ENCODE measurements around the gene OR2T35.
"Not testable (repeated sequence)": the region's sequence is repeated elsewhere in the genome, so short reads cannot be mapped to it uniquely, and the experiment has no call there.

- TF ChIP-seq, protein P1, sequence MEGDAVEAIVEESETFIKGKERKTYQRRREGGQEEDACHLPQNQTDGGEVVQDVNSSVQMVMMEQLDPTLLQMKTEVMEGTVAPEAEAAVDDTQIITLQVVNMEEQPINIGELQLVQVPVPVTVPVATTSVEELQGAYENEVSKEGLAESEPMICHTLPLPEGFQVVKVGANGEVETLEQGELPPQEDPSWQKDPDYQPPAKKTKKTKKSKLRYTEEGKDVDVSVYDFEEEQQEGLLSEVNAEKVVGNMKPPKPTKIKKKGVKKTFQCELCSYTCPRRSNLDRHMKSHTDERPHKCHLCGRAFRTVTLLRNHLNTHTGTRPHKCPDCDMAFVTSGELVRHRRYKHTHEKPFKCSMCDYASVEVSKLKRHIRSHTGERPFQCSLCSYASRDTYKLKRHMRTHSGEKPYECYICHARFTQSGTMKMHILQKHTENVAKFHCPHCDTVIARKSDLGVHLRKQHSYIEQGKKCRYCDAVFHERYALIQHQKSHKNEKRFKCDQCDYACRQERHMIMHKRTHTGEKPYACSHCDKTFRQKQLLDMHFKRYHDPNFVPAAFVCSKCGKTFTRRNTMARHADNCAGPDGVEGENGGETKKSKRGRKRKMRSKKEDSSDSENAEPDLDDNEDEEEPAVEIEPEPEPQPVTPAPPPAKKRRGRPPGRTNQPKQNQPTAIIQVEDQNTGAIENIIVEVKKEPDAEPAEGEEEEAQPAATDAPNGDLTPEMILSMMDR (IDR thresholded peaks at IDR 0.05; ENCODE audit: borderline replicate concordance, extremely low read depth, low read length, poor library complexity, severe bottlenecking): not testable (repeated sequence)
- not testable (repeated sequence) for TF ChIP-seq EZH2 (IDR thresholded peaks at IDR 0.05; ENCODE audit: borderline replicate concordance, low read depth, low read length, severe bottlenecking)
Measured at GRCh38 chr1:248639652-248640051, 5.4 kb downstream of the OR2T35 start.
